22Rv1 (cell line): ENCODE data around the gene FBXO27.

Source experiments
- CTCF ChIP-seq: fragments of 450-650 bp; IDR thresholded peaks from 2 replicates; pipeline ENCODE4 v1.5.1; 2017; ENCODE audit warnings: mild to moderate bottlenecking
- ZFX ChIP-seq: fragments of 450-650 bp; IDR thresholded peaks from 2 replicates; pipeline ENCODE4 v1.6.1; 2017; ENCODE audit warnings: antibody characterized with exemption, borderline replicate concordance

- no peak for TF ChIP-seq CTCF
- no peak for TF ChIP-seq ZFX
Observed at GRCh38 chr19:39031368-39032062, 834 bp downstream of the FBXO27 start.
